BE2C (cell line): ENCODE measurements around the gene NHLRC2.
A peak's percentile ranks its signal among the peaks of the same experiment; 100 is the strongest.

Experiments
- DNase-seq: peaks from one replicate; pipeline ENCODE4 v3.0.0-alpha.2; 2020
- H3K27me3 ChIP-seq: fragments of 250-450 bp; sonication (Bioruptor Pico); 2 replicates; pipeline ENCODE4 v1.5.1; 2020; ENCODE audit warnings: mild to moderate bottlenecking
- H3K36me3 ChIP-seq: fragments of 250-450 bp; sonication (Bioruptor Pico); 2 replicates; pipeline ENCODE4 v1.5.1; 2020; ENCODE audit warnings: mild to moderate bottlenecking
- H3K4me1 ChIP-seq: fragments of 250-450 bp; sonication (Bioruptor Pico); 2 replicates; pipeline ENCODE4 v1.5.1; 2020
- H3K4me3 ChIP-seq: 2 replicates; pipeline ENCODE4 v1.5.1; 2011; ENCODE audit warnings: low read depth, low read length
- H3K9me3 ChIP-seq: fragments of 250-450 bp; sonication (Bioruptor Pico); 2 replicates; pipeline ENCODE4 v1.5.1; 2020
- TF ChIP-seq, protein P1 (sequence below): IDR thresholded peaks from 2 replicates; pipeline ENCODE4 v1.5.1; 2012; ENCODE audit warnings: mild to moderate bottlenecking, low read depth, low read length

Gene NHLRC2

DNA sequence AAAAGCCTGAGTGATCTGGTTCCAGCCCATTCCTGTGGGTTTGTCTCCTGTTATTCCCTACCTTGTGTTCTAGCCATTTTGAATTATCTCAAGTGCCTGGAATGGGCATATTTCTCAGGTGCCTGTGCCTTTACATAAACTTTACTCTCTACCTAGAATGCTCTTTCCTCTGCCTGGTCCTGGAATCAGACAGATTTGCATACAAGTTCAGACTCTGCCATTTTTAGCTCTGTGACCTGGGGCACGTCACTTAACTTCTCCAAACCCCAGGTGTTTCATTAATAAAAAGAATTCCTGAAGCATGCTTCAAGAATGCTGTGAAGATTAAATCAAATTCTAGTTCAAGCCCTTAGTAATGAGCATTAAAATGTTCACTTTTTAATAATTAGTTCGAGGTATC is 8.4 kb upstream of the NHLRC2 start:
- H3K27me3 ChIP-seq, result no peaks in the 10 kb centered on the region
- H3K9me3 ChIP-seq, result no peaks in the 10 kb centered on the region
- TF ChIP-seq, protein P1, sequence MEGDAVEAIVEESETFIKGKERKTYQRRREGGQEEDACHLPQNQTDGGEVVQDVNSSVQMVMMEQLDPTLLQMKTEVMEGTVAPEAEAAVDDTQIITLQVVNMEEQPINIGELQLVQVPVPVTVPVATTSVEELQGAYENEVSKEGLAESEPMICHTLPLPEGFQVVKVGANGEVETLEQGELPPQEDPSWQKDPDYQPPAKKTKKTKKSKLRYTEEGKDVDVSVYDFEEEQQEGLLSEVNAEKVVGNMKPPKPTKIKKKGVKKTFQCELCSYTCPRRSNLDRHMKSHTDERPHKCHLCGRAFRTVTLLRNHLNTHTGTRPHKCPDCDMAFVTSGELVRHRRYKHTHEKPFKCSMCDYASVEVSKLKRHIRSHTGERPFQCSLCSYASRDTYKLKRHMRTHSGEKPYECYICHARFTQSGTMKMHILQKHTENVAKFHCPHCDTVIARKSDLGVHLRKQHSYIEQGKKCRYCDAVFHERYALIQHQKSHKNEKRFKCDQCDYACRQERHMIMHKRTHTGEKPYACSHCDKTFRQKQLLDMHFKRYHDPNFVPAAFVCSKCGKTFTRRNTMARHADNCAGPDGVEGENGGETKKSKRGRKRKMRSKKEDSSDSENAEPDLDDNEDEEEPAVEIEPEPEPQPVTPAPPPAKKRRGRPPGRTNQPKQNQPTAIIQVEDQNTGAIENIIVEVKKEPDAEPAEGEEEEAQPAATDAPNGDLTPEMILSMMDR, result no peak
- H3K36me3 ChIP-seq, result peaks cover 8% of the 10 kb centered on the region
- H3K4me3 ChIP-seq, result no peak overlapping the region
- no peaks in the 10 kb centered on the region for H3K4me1 ChIP-seq
- no peak for DNase-seq

DNA sequence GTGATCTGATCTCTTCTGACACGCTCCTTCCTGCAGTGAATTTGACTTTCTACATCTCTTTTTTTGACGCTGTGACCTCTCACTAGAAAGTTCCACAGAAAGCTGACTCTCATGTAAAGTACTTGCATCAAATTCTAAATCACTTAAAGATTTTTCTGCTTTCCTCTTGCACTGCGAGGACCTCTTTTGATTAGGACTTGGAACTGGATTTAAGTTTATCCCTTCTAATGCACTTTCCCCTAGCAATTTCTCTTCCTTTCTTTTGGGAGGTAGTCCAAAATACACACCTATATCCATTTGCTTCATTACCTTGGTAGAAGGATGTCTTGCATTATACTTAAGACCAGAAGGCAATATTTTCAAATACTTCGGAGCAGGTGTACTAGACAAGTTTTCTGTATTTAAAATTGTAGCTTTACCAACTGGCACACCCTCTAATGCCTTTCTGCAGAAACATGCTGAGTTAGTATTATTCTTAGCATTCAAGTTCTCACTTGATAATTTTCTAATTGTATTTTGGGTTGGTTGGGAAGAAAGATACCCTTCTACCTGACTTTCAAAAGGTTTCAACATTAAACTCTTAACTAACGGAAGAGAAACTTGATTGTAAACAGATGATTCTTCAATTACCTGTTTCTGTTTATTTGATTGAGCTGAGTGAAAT is 5.2 kb upstream of the NHLRC2 start:
- peaks cover 4% of the 10 kb centered on the region; the same call in 1 of the 2 replicates for H3K36me3 ChIP-seq
- H3K9me3 ChIP-seq, result no peaks in the 10 kb centered on the region
- no peaks in the 10 kb centered on the region for H3K4me1 ChIP-seq
- no peak for DNase-seq
- H3K27me3 ChIP-seq, result no peaks in the 10 kb centered on the region
- TF ChIP-seq, protein P1, result no peak
- no peak overlapping the region for H3K4me3 ChIP-seq

DNA sequence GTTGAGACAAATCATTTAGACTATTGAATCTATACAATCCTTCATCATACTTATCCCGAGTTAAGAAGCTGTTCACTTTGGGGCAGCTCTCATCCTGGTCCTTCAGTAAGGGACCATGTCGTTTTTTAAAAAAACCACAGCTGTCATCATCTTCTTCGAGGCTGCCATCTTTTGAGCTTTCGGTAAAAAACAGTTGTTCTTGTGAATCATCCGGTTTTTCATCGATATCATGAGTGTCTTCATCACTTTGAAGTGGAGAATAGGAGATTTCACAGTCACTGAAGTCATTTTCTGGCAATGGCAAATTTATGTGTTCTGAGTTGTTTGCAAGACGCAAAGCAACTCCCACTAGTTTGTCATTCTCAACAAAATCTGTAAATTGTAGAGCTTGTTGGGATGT is 4.5 kb upstream of the NHLRC2 start:
- Histone ChIP-seq H3K4me3 (no peak overlapping the region), H3K9me3 (no peaks in the 10 kb centered on the region)
- TF ChIP-seq, protein P1, result no peak

DNA sequence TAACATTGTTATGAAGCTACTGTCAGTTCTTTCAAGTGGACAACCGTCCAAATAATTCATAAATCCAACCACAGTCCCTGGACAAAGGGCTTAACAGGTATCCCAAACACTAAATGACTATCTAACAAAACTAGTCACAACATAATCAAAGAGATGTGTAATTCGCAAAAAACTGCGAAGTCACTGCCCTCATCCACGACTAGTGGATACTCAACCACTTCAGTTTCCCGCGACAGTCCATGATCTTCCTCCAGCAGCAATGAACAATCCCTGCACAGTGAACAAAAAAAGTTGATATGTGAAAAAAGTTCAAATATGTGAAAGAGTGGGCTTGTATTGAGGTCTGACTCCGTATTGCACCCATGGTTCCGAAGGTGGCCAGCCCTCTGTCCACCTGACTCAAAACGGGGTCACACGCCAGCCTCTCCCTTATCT is 866 bp upstream of the NHLRC2 start:
- Histone ChIP-seq H3K9me3 (no peaks in the 10 kb centered on the region), H3K27me3 (no peaks in the 10 kb centered on the region), H3K36me3 (peaks cover 4% of the 10 kb centered on the region; the same call in 1 of the 2 replicates), H3K4me3 (peak overlapping the region; percentile 89), H3K4me1 (no peaks in the 10 kb centered on the region)
- no peak for DNase-seq
- TF ChIP-seq, protein P1, result no peak

More for the DNA sequence above, 4.5 kb upstream of the NHLRC2 start:
- Histone ChIP-seq H3K4me1 (no peaks in the 10 kb centered on the region), H3K27me3 (no peaks in the 10 kb centered on the region), H3K36me3 (peaks cover 7% of the 10 kb centered on the region; the same call in 1 of the 2 replicates)
- no peak for DNase-seq

DNA sequence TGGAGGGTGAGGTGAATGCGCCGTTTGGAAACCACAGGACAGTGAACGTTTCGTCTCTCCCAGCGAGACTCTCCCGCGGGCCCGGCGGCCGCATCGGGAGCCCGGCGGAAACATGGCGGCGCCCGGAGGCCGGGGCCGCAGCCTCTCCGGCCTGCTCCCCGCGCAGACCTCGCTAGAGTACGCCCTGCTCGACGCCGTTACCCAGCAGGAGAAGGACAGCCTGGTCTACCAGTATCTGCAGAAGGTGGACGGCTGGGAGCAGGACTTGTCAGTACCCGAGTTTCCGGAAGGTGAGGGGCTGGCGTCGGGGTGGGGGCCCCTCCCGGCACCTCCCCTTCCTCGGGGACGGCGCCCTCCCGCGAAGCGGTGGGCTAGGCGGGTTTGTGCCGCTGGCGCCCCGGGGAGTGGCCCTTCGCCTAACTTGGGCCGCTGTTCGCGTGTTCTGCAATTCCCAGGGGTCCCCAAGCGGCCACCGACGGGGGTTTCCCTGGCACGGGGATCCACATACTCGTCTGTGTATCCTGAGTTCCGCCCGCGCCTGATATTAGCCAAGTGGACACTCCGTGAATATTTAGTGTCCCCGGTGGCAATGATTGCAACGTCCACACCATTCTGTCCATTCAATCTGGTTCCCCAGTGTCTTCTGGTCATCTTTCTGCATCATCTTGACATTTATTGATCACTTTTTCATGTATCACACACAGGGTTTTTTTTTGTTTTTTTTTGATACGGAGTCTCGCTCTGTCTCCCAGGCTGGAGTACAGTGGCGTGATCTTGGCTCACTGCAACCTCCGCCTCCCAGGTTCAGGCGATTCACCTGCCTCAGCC is 514 bp downstream of the NHLRC2 start:
- H3K27me3 ChIP-seq, result no peaks in the 10 kb centered on the region
- peak overlapping the region; percentile 89 for H3K4me3 ChIP-seq
- H3K36me3 ChIP-seq, result peaks cover 12% of the 10 kb centered on the region; the same call in 1 of the 2 replicates
- TF ChIP-seq, protein P1, result no peak
- no peaks in the 10 kb centered on the region for H3K9me3 ChIP-seq
- DNase-seq, result peak; percentile 66
- H3K4me1 ChIP-seq, result no peaks in the 10 kb centered on the region

DNA sequence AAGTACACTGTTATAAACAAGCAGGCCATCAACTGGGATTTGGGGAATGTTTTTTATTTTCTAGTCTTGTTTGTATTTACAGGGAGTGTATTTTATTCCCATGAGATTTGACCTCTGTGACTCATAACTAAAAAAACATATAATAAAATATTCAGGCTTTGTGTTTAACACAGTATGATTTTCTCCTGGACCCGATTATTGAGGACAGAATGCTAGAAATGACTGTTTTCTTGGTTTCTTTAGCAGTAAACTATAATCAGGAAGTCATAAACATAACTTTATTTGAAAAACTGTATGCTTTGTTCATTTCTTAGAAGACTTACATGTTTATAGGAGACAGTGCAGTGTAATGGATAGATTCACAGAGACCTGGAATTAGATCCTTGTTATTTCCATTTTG is 2.1 kb downstream of the NHLRC2 start:
- Histone ChIP-seq H3K27me3 (no peaks in the 10 kb centered on the region), H3K9me3 (no peaks in the 10 kb centered on the region), H3K4me3 (peak overlapping the region; percentile 89), H3K36me3 (peaks cover 18% of the 10 kb centered on the region), H3K4me1 (no peaks in the 10 kb centered on the region)
- TF ChIP-seq, protein P1, result no peak
- no peak for DNase-seq
